Gastrocnemius medialis (tissue), 4 donors: ENCODE results near the gene RPL31.

Experiments used
- CTCF ChIP-seq, 5 experiments: fragments of 450-650 bp in 3 of 5; fragments of 200-600 bp in 2 of 5; sonication (generic) in 2 of 5; IDR thresholded peaks in 4 of 5; conservative IDR thresholded peaks in 1 of 5; 1 replicate in 4 of 5; 2 replicates in 1 of 5; pipeline ENCODE4 v1.5.1; 2016 to 2019; ENCODE audit warnings: antibody characterized with exemption in 5 of 5, mild to moderate bottlenecking in 3 of 5, moderate library complexity in 3 of 5
- POLR2A ChIP-seq, 2 donors: fragments of 450-650 bp; IDR thresholded peaks; one replicate each; pipeline ENCODE4 v1.6.1; 2017; ENCODE audit warnings: antibody characterized with exemption in 2 of 2, mild to moderate bottlenecking in 2 of 2, moderate library complexity in 2 of 2

GRCh38 chr2:101037161-101037755, 35.2 kb downstream of the RPL31 start:
- TF ChIP-seq POLR2A (IDR thresholded peaks at IDR 0.05) (no peak), CTCF (IDR thresholded peaks at IDR 0.05 in 4 of 5, conservative IDR thresholded peaks at IDR 0.05 in 1 of 5) (no peak)
